Measurements from ENCODE around the gene AREG.

Gene AREG

DNA sequence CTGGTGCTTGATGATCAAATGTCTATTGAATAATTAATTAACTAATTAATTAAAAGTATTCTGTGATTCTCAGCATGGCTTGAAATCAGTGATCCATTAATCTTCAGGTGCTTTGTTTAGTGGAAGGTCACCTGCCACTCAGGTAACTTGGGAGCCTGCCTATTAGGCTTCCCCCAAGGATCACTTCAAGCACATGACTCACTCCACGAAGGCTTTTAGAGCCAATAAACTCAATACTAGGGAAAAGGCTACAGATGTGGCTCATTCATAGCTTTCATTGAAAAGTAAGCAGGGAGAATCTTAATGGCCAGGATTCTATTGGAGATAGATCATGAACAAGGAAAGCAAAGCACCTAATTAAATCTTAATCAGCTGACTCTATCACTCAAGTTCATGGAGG, 21.3 kb downstream of the AREG start:
- DNase-seq, result no peak

- no peak for DNase-seq
These were observed 26.3 kb downstream of the AREG start for GRCh38 chr4:74471264-74471663.

GRCh38 chr4:74473155-74473811, 28.3 kb downstream of the AREG start:
- DNase-seq, result no peak

DNA sequence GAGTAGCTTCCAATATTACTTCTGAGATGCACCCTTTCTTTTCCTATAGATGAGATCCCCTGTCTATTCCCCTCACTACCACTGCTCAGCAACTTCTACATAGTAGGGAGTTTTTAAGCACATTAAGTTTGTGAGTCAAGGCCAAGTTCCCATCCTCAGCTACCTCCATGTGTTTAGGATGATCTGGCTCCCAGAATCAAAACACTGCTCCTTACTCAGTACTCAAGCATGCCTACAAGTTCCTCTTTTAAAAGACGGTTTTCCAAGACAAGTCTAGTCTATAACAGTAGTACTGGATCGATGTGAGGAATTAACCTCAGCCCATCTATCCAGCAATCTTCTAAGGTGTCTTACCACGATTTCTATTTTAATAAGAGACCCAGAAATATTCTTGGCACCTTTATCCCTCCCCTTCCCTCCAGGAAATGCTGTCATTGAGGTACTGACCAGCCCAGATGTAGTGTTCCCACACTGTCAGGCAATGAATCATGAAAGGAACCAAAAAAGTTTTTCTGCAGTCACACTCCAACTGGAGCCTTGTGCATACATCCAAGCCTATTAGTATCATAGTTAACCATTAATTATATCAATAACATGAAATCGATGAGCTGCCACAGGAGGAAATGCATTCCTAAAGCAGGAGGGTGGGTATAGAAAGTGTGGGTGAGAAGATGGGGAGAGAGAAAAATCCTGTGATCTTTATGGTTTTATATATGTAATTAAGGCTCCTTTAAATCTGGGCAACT, 29.6 kb downstream of the AREG start:
- DNase-seq, result no peak

DNA sequence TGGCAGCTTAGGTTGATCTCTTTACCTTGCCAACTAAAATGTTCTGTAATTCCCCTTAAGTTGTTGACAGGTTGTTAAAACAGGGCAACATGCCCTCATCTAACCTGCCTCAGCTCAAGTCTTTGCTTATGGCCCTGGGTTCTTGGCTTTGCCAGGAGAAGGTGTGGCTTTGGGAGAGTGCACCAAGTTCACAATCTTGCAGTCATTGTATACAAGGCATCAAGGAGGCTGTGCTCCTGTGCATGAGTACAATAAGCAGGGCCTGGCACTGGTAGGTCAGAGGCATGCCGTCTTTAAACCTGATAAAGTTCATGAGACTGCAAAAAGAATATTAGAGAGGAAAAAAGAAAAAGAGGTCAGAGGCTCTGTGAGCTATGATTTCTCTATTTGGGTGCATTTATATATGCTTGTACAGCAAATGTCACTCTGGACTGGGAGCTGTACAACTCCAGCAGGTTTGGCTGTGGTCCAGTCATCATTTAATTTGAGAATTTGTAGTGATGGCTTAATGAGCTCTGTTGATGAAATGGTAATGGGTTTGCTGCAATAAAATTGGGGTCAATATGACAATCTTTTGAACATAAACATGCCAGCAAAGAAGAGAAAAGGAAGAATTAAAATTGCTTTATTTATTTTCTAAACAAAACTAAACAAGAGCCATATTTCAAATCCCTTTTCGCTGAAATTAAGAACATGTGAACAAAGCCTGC, 30.3 kb downstream of the AREG start:
- DNase-seq, result no peak

GRCh38 chr4:74475946-74476345, 31.0 kb downstream of the AREG start:
- DNase-seq, result no peak

DNA sequence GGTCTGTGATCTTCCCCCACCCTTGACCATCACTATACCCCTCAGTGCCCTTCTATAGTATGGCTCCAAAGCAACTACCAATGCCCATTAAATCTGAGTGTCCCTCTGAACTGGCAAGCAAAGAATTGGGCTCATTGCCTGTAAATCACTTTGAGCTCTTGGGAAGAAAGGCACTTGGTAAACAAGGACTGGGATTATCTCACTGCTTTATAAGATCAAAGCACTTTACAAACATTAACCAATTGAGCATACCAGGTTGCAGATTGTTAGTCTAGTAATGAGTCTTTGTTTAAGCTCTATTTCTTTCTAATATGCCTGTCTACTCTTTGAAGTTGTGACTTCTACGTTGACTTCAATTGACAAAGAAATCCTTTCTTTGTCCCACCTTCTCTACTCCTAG, 34.1 kb downstream of the AREG start:
- DNase-seq, result no peak

DNA sequence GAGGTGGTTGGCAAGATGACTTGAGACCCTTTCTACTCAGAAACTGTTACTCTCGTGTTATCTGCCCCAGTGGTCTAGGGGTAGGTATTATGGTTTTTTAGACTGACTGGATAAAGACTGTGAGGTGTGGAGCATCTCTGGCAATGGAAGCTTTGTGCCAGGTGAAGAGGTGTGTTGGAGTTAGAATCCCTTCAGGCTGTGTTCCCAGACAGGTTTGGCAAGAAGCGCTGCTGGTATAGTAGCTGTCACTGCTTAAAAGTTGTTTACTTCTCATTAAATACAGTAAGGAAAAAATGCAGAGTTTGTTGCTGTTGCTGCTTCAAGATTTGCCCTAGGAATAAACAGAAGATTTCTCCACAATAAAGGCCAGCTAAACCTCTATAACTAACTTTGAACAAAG, 35.3 kb downstream of the AREG start:
- no peak for DNase-seq

DNA sequence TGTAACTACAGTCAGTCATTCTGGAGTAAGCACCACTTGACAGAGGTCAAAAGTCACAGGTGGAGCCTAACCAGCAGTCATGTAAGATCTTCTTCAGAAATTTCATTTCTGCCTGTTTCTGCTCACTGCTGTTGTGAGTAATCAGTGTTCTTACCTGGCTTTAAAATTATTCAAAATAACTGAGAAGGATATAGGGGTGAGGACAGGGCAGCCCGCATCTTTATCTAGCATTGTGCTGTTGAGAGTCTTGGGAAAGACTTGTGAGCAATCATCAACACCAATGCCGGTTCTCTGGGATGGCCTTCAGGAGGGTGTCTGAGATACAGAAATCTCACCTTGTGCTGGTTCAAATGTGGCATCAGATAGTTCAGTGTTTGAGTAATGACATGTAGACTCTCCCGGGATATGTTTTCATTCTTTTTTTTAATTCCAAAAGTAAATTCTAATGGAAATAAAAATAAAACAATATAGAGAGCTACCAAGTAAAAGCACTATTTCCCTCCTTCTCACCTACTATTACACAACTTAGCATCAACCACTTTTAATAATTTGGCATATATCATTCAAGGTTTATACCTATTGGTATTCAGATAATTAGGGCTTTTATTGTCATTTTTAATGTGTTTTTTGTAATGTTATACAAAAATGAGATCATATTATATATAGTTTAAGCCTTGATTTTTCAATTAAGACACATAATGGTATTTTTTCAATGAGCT, 37.1 kb downstream of the AREG start:
- DNase-seq, result no peak

- no peak for DNase-seq
These were observed 38.4 kb downstream of the AREG start for GRCh38 chr4:74483226-74483911.

- DNase-seq, result no peak
These were observed 42.0 kb downstream of the AREG start for GRCh38 chr4:74486905-74487304.

GRCh38 chr4:74487771-74488170, 42.8 kb downstream of the AREG start:
- no peak for DNase-seq

GRCh38 chr4:74490736-74491135, 45.8 kb downstream of the AREG start:
- DNase-seq, result no peak

DNA sequence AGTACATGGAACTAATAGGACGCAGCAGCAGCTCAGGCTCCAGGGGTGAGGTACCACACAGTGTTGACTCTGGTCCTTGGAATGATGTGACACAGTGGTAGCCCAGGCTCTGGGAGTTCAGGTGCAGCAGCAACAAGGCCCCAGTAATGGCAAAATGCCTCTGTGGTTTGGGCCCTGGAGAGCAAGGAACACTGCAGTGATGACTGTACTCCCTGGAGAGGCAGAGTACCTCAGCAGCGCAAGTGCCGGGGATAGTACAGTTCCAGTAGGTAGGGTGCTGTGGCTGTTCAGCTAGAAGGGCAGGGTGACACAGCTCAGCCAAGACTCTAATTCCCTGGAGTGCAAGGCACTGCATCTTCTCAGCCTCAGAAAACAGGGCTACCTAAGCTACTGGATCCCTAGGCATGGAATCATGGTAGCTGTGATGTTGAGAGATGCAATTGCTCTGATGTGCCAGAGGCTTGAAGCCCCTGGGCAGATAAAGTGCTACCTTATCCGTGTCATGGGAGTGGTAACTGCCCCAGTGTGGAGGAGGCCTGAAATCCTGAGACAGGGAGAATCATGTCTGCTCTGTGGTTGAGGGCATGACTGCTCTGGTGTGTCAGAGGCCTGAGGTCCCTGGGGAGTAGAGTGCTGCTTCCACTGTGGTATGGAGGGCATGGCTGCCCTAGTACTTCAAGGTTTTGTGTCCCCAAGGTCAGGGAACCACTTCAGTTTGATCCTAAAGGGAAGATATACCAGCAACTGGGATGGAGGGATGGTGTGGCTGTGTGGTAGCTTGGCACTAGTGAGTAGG, 55.2 kb downstream of the AREG start:
- DNase-seq, result no peak

DNA sequence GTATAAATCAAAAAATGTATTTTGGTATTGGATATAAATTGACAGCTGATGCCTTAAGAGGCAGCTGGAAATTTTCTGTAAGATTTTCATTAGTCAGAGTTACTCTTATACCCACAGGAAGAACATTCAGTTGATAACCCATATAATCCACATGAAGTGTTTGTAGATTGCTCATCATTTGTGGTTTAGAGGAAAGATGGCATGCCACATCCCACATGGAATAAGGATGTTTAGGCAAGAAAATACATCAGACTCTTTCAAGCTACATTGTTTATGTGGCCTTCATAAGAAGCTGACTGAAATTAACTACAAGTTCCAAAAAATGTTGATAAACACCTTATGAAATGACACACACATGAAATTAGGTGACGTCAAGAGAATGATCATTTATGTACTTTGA, 56.6 kb downstream of the AREG start:
- no peak for DNase-seq

DNA sequence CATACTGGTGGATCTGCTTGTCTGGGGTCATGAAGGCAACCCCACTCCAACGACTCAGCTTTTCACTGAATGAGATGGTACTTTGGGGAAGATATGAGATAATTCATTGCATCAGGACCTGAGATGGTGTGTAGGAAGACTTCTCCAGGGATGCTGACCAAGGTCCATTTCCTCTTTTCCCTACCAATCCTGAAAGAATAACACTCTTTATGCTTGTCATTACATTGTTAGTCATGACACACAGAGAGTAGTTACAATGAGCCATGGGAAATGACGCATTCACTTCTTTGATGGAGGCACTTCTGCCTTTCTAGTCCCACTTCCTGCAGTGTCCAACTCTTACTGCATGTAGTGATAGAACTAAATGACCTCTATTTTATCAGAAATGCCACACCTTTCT, 58.6 kb downstream of the AREG start:
- DNase-seq, result no peak

- DNase-seq, result no peak
These were observed 59.3 kb downstream of the AREG start for GRCh38 chr4:74504212-74504611.
